Suprapubic skin (tissue), 4 donors: ENCODE data around the gene CCDC73.

Source experiments
- CTCF ChIP-seq, 2 donors: fragments of 200-600 bp in 1 of 2; fragments of 450-650 bp in 1 of 2; sonication (generic) in 1 of 2; IDR thresholded peaks; one replicate each; pipeline ENCODE4 v1.5.1; 2016 to 2019; ENCODE audit warnings: antibody characterized with exemption in 2 of 2, mild to moderate bottlenecking in 1 of 2, moderate library complexity in 1 of 2
- EP300 ChIP-seq: sonication (generic); formaldehyde crosslinking; IDR thresholded peaks from one replicate; pipeline ENCODE4 v1.6.1; 2017; ENCODE audit warnings: antibody characterized with exemption
- POLR2A ChIP-seq, 2 donors: fragments of 450-650 bp; IDR thresholded peaks; one replicate each; pipeline ENCODE4 v1.6.1; 2017; ENCODE audit warnings: antibody characterized with exemption in 2 of 2, mild to moderate bottlenecking in 2 of 2, moderate library complexity in 2 of 2
- POLR2AphosphoS5 ChIP-seq, 3 donors: sonication (generic); formaldehyde crosslinking; IDR thresholded peaks; one replicate each; pipeline ENCODE4 v1.6.1; 2017; ENCODE audit warnings: antibody characterized with exemption in 3 of 3

- TF ChIP-seq CTCF (IDR thresholded peaks at IDR 0.05) (no peak), POLR2A (IDR thresholded peaks at IDR 0.05) (no peak), EP300 (no peak), POLR2AphosphoS5 (IDR thresholded peaks at IDR 0.05) (no peak)
These were observed 87.3 kb downstream of the CCDC73 start for GRCh38 chr11:32706985-32707741.
